DND-41 (cell line): Measurements from ENCODE around the gene ST8SIA4.

Experiments
- ATAC-seq: fragments of 200-7000 bp; cut with Tn5 transposase; 3 replicates; pipeline ENCODE4 v1.9.1; 2021; ENCODE audit warnings: low read depth; ENCODE audit not compliant: insufficient read depth
- DNase-seq: peaks from one replicate; pipeline ENCODE4 v3.0.0-alpha.2; 2020
- H2AFZ ChIP-seq: 2 replicates; pipeline ENCODE4 v1.6.0; 2012; ENCODE audit warnings: low read depth, low read length
- H3K27ac ChIP-seq: 2 replicates; pipeline ENCODE4 v1.5.1; 2012; ENCODE audit warnings: low read length, inconsistent platforms
- H3K27me3 ChIP-seq: fragments of 200-600 bp; sonication (generic); 2 replicates; pipeline ENCODE4 v1.6.0; 2012; ENCODE audit warnings: low read length, mild to moderate bottlenecking, inconsistent platforms; ENCODE audit not compliant: insufficient read depth, poor library complexity
- H3K36me3 ChIP-seq: 2 replicates; pipeline ENCODE4 v1.5.1; 2012; ENCODE audit warnings: low read length, inconsistent platforms; ENCODE audit not compliant: insufficient read depth
- H3K4me1 ChIP-seq: 2 replicates; pipeline ENCODE4 v1.5.1; 2012; ENCODE audit warnings: mild to moderate bottlenecking, low read length; ENCODE audit not compliant: insufficient read depth
- H3K4me2 ChIP-seq: 2 replicates; pipeline ENCODE4 v1.6.0; 2012; ENCODE audit warnings: mild to moderate bottlenecking, moderate library complexity, low read length, inconsistent platforms; ENCODE audit not compliant: insufficient read depth
- H3K4me3 ChIP-seq, 2 experiments: fragments of 200-600 bp in 1 of 2; shearing (Covaris generic) in 1 of 2; 2 replicates each; pipeline ENCODE4 v1.5.1; 2012 to 2016; ENCODE audit warnings: inconsistent platforms in 2 of 2, low read length in 2 of 2, mild to moderate bottlenecking in 2 of 2, low read depth in 1 of 2, moderate library complexity in 1 of 2
- H3K79me2 ChIP-seq: 2 replicates; pipeline ENCODE4 v1.6.0; 2012; ENCODE audit warnings: low read length, inconsistent platforms; ENCODE audit not compliant: insufficient read depth
- H3K9ac ChIP-seq: 2 replicates; pipeline ENCODE4 v1.6.0; 2012; ENCODE audit warnings: low read depth, mild to moderate bottlenecking, inconsistent platforms, low read length, moderate library complexity
- H3K9me3 ChIP-seq: 2 replicates; pipeline ENCODE4 v1.5.1; 2012; ENCODE audit warnings: low read length, moderate library complexity, mild to moderate bottlenecking, inconsistent platforms; ENCODE audit not compliant: insufficient read depth, severe bottlenecking
- H4K20me1 ChIP-seq: 2 replicates; pipeline ENCODE4 v1.6.0; 2012; ENCODE audit warnings: low read length; ENCODE audit not compliant: insufficient read depth
- CTCF ChIP-seq: IDR thresholded peaks from 2 replicates; pipeline ENCODE4 v1.5.1; 2012; ENCODE audit warnings: borderline replicate concordance, low read length, moderate library complexity, mild to moderate bottlenecking; ENCODE audit not compliant: poor library complexity, severe bottlenecking; ENCODE audit errors: extremely low read depth
- EZH2 ChIP-seq: IDR thresholded peaks from 3 replicates; pipeline ENCODE4 v1.6.1; 2012; ENCODE audit warnings: borderline replicate concordance, low read depth, mild to moderate bottlenecking, moderate library complexity, low read length, inconsistent platforms; ENCODE audit not compliant: severe bottlenecking

Gene ST8SIA4

GRCh38 chr5:100761192-100761591, 141.9 kb downstream of the ST8SIA4 start:
- DNase-seq (no peak), ATAC-seq (no peak)
- Histone ChIP-seq H3K36me3 (no peaks in the 10 kb centered on the region), H3K79me2 (no peaks in the 10 kb centered on the region), H2AFZ (no peak overlapping the region), H3K4me3 (no peak overlapping the region), H3K27me3 (no peaks in the 10 kb centered on the region), H3K4me2 (no peak overlapping the region), H3K9me3 (no peaks in the 10 kb centered on the region), H4K20me1 (no peaks in the 10 kb centered on the region), H3K9ac (no peak overlapping the region), H3K27ac (no peak overlapping the region), H3K4me1 (no peaks in the 10 kb centered on the region)
- no peak for TF ChIP-seq EZH2
- TF ChIP-seq CTCF: no peak

GRCh38 chr5:100760688-100761087, 142.4 kb downstream of the ST8SIA4 start:
- Histone ChIP-seq H3K4me2 (no peak overlapping the region), H3K4me3 (no peak overlapping the region), H3K27ac (no peak overlapping the region), H4K20me1 (no peaks in the 10 kb centered on the region), H3K4me1 (no peaks in the 10 kb centered on the region), H3K9ac (no peak overlapping the region), H2AFZ (no peak overlapping the region), H3K79me2 (no peaks in the 10 kb centered on the region), H3K27me3 (no peaks in the 10 kb centered on the region), H3K9me3 (no peaks in the 10 kb centered on the region), H3K36me3 (no peaks in the 10 kb centered on the region)
- ATAC-seq: no peak; the same call in 2 of the 3 replicates
- DNase-seq: no peak
- TF ChIP-seq EZH2 (no peak), CTCF (no peak)

- Histone ChIP-seq H3K27me3 (no peaks in the 10 kb centered on the region), H3K36me3 (no peaks in the 10 kb centered on the region), H4K20me1 (no peaks in the 10 kb centered on the region), H3K79me2 (no peaks in the 10 kb centered on the region), H3K27ac (no peak overlapping the region), H3K9ac (no peak overlapping the region), H3K9me3 (no peaks in the 10 kb centered on the region), H3K4me1 (no peaks in the 10 kb centered on the region), H2AFZ (no peak overlapping the region), H3K4me3 (no peak overlapping the region), H3K4me2 (no peak overlapping the region)
- ATAC-seq (no peak), DNase-seq (no peak)
- TF ChIP-seq CTCF: no peak
- no peak for TF ChIP-seq EZH2
Measured at GRCh38 chr5:100758780-100759179, 144.3 kb downstream of the ST8SIA4 start.

- H3K9me3 ChIP-seq: no peaks in the 10 kb centered on the region
- H3K9ac ChIP-seq: no peak overlapping the region
- TF ChIP-seq EZH2: no peak
- no peak for TF ChIP-seq CTCF
- H4K20me1 ChIP-seq: no peaks in the 10 kb centered on the region
- H2AFZ ChIP-seq: no peak overlapping the region
- no peak for DNase-seq
- H3K4me1 ChIP-seq: no peaks in the 10 kb centered on the region
- H3K27me3 ChIP-seq: no peaks in the 10 kb centered on the region
- no peaks in the 10 kb centered on the region for H3K36me3 ChIP-seq
- no peak for ATAC-seq
- no peak overlapping the region for H3K4me2 ChIP-seq
- no peak overlapping the region for H3K4me3 ChIP-seq
- no peaks in the 10 kb centered on the region for H3K79me2 ChIP-seq
- no peak overlapping the region for H3K27ac ChIP-seq
Measured at GRCh38 chr5:100758306-100758705, 144.8 kb downstream of the ST8SIA4 start.
